Esophagus muscularis mucosa (tissue), 4 donors: Measurements from ENCODE around the gene POLRMT. TPM values are rescaled to one million over a fixed set of nuclear protein-coding genes. Genes with fewer than 3 reads are reported as not detected.
"Not testable (repeated sequence)": the region's sequence is repeated elsewhere in the genome, so short reads cannot be mapped to it uniquely, and the experiment has no call there.

Experiments
- DNase-seq: peaks from one replicate; pipeline ENCODE4 v3.0.0-alpha.2; 2017; ENCODE audit errors: extremely low spot score
- H3K27ac ChIP-seq, 4 donors: fragments of 200-600 bp; sonication (generic); replicated peaks in 1 of 4; 1 replicate in 3 of 4; 2 replicates in 1 of 4; pipeline ENCODE4 v1.5.1; 2016 to 2019; ENCODE audit warnings: mild to moderate bottlenecking in 1 of 4
- H3K27me3 ChIP-seq, 4 donors: fragments of 200-600 bp; sonication (generic); one replicate each; pipeline versions ENCODE4 v1.5.1 to v1.6.0; 2016 to 2019
- H3K36me3 ChIP-seq, 4 donors: fragments of 200-600 bp; sonication (generic); one replicate each; pipeline ENCODE4 v1.5.1; 2016 to 2019
- H3K4me1 ChIP-seq, 4 donors: fragments of 200-600 bp; sonication (generic); one replicate each; pipeline ENCODE4 v1.5.1; 2016 to 2019
- H3K4me3 ChIP-seq, 4 donors: fragments of 200-600 bp; sonication (generic); 1 replicate in 2 of 4; 2 replicates in 2 of 4; pipeline ENCODE4 v1.5.1; 2016 to 2019; ENCODE audit warnings: mild to moderate bottlenecking in 4 of 4, moderate library complexity in 1 of 4
- H3K9me3 ChIP-seq, 4 donors: fragments of 200-600 bp; sonication (generic); 1 replicate in 3 of 4; 2 replicates in 1 of 4; pipeline ENCODE4 v1.5.1; 2016 to 2019
- CTCF ChIP-seq, 3 experiments: fragments of 200-600 bp in 2 of 3; fragments of 450-650 bp in 1 of 3; sonication (generic) in 2 of 3; IDR thresholded peaks; one replicate each; pipeline ENCODE4 v1.5.1; 2017 to 2019; ENCODE audit warnings: antibody characterized with exemption in 3 of 3, mild to moderate bottlenecking in 2 of 3, moderate library complexity in 1 of 3
- EP300 ChIP-seq: sonication (generic); formaldehyde crosslinking; IDR thresholded peaks from one replicate; pipeline ENCODE4 v1.6.1; 2017; ENCODE audit warnings: antibody characterized with exemption
- POLR2A ChIP-seq: fragments of 450-650 bp; IDR thresholded peaks from one replicate; pipeline ENCODE4 v1.6.1; 2017; ENCODE audit warnings: antibody characterized with exemption, moderate library complexity, mild to moderate bottlenecking, low read depth
- POLR2AphosphoS5 ChIP-seq, 2 donors: sonication (generic); formaldehyde crosslinking; IDR thresholded peaks; one replicate each; pipeline ENCODE4 v1.6.1; 2017; ENCODE audit warnings: antibody characterized with exemption in 2 of 2
- WGBS: methylation state at CpG from one replicate; pipeline ENCODE4 v1.1.5; 2018; 5-methylcytosine and 5-hydroxymethylcytosine counted together
- intact Hi-C: fragments of 100-400 bp; cut with DNase I; formaldehyde crosslinking; loops from one replicate; pipeline ENCODE4 v1.15.1; 2023
- total RNA-seq, 4 donors: library from RNA; depleted of rRNA; stranded (reverse); fragments of >200 nt; gene quantifications; one replicate each; pipeline versions ENCODE4 v1.1.0 to v1.2.1, GENCODE V29; 2016

Gene POLRMT
- total RNA-seq, 4 donors from 2014 or later = 20.8 to 40.7 (median 30.4) TPM

GRCh38 chr19:604355-604754 lies 29.0 kb downstream of the POLRMT start:
- peaks cover 0 to 8% (median 0%) of the 10 kb centered on the region in 4 donors for H3K4me1 ChIP-seq
- H3K27ac ChIP-seq = no peak overlapping the region
- intact Hi-C loops = no loop called here
- no peak overlapping the region for H3K4me3 ChIP-seq
- TF ChIP-seq POLR2A = no peak
- TF ChIP-seq EP300 = no peak
- TF ChIP-seq POLR2AphosphoS5 (IDR thresholded peaks at IDR 0.05) = no peak
- no peak for TF ChIP-seq CTCF (IDR thresholded peaks at IDR 0.05)
- no peaks in the 10 kb centered on the region for H3K36me3 ChIP-seq
- no peaks in the 10 kb centered on the region for H3K9me3 ChIP-seq
- H3K27me3 ChIP-seq = peaks cover 0 to 19% (median 0%) of the 10 kb centered on the region in 4 donors
- 89% methylated on average over 11 of the region's 11 CpGs for WGBS
- no peak for DNase-seq

- H3K9me3 ChIP-seq, DNase-seq, H3K4me3 ChIP-seq, H3K27ac ChIP-seq, H3K36me3 ChIP-seq, intact Hi-C loops, H3K4me1 ChIP-seq: not testable (repeated sequence)
- WGBS = 93% methylated on average over 20 of the region's 20 CpGs
- peaks cover 0 to 16% (median 0%) of the 10 kb centered on the region in 4 donors for H3K27me3 ChIP-seq
These were observed 29.6 kb downstream of the POLRMT start for GRCh38 chr19:603779-604178.

GRCh38 chr19:603302-603639 lies 30.1 kb downstream of the POLRMT start:
- H3K4me1 ChIP-seq, intact Hi-C loops, H3K4me3 ChIP-seq, H3K36me3 ChIP-seq, H3K27ac ChIP-seq, DNase-seq, H3K9me3 ChIP-seq: not testable (repeated sequence)
- 91% methylated on average over 6 of the region's 13 CpGs for WGBS
- H3K27me3 ChIP-seq = peaks cover 0 to 12% (median 0%) of the 10 kb centered on the region in 4 donors

- Histone ChIP-seq H3K4me3 (no peak overlapping the region), H3K36me3 (no peaks in the 10 kb centered on the region), H3K27ac (no peak overlapping the region), H3K4me1 (no peaks in the 10 kb centered on the region), H3K9me3 (no peaks in the 10 kb centered on the region), H3K27me3 (peaks cover 0 to 9% (median 0%) of the 10 kb centered on the region in 4 donors)
- no peak for DNase-seq
- intact Hi-C loops = no loop called here
- TF ChIP-seq CTCF (IDR thresholded peaks at IDR 0.05) = no peak
- TF ChIP-seq EP300 = no peak
- TF ChIP-seq POLR2A = no peak
- TF ChIP-seq POLR2AphosphoS5 (IDR thresholded peaks at IDR 0.05) = no peak
- WGBS = 86% methylated on average over 31 of the region's 35 CpGs
These were observed 30.7 kb downstream of the POLRMT start for GRCh38 chr19:602391-603301.

GRCh38 chr19:601790-602189 lies 31.5 kb downstream of the POLRMT start:
- 82% methylated on average over 25 of the region's 25 CpGs for WGBS

More at GRCh38 chr19:601790-602189, 31.5 kb downstream of the POLRMT start:
- TF ChIP-seq CTCF (IDR thresholded peaks at IDR 0.05) (no peak), EP300 (no peak), POLR2AphosphoS5 (IDR thresholded peaks at IDR 0.05) (no peak), POLR2A (no peak)
- Histone ChIP-seq H3K27me3 (peaks cover 0 to 11% (median 0%) of the 10 kb centered on the region in 4 donors), H3K36me3 (no peaks in the 10 kb centered on the region), H3K9me3 (no peaks in the 10 kb centered on the region), H3K27ac (no peak overlapping the region), H3K4me3 (no peak overlapping the region), H3K4me1 (no peaks in the 10 kb centered on the region)
- DNase-seq = no peak
- intact Hi-C loops = no loop called here
